Vagina (tissue), 2 donors: ENCODE results near the gene AP2B1. TPM values are rescaled to one million over a fixed set of nuclear protein-coding genes. Genes with fewer than 3 reads are reported as not detected.
"Not testable (repeated sequence)": the region's sequence is repeated elsewhere in the genome, so short reads cannot be mapped to it uniquely, and the experiment has no call there.

ENCODE experiments used
- DNase-seq, 2 donors: peaks; one replicate each; pipeline ENCODE4 v3.0.0-alpha.2; 2017; ENCODE audit errors: extremely low spot score in 2 of 2
- H3K27ac ChIP-seq: fragments of 200-600 bp; sonication (generic); one replicate; pipeline ENCODE4 v1.5.1; 2019
- H3K27me3 ChIP-seq: fragments of 200-600 bp; sonication (generic); one replicate; pipeline ENCODE4 v1.5.1; 2019
- H3K36me3 ChIP-seq, 2 donors: fragments of 200-600 bp; sonication (generic); one replicate each; pipeline ENCODE4 v1.5.1; 2017 to 2019
- H3K4me1 ChIP-seq: fragments of 200-600 bp; sonication (generic); one replicate; pipeline ENCODE4 v1.5.1; 2019
- H3K4me3 ChIP-seq, 2 donors: fragments of 200-600 bp; sonication (generic); 1 replicate in 1 of 2; 2 replicates in 1 of 2; pipeline ENCODE4 v1.5.1; 2016 to 2019
- H3K9me3 ChIP-seq: fragments of 200-600 bp; sonication (generic); one replicate; pipeline ENCODE4 v1.5.1; 2019
- POLR2A ChIP-seq, 2 donors: fragments of 450-650 bp; IDR thresholded peaks; one replicate each; pipeline ENCODE4 v1.6.1; 2017; ENCODE audit warnings: antibody characterized with exemption in 2 of 2, mild to moderate bottlenecking in 2 of 2, moderate library complexity in 2 of 2
- POLR2AphosphoS5 ChIP-seq, 2 donors: sonication (generic); formaldehyde crosslinking; IDR thresholded peaks; one replicate each; pipeline ENCODE4 v1.9.0; 2017; ENCODE audit warnings: antibody characterized with exemption in 2 of 2, mild to moderate bottlenecking in 2 of 2, low read depth in 1 of 2; ENCODE audit not compliant: insufficient read depth in 1 of 2
- intact Hi-C: fragments of 100-400 bp; cut with DNase I; formaldehyde crosslinking; loops from one replicate; pipeline ENCODE4 v1.15.1; 2023
- total RNA-seq: library from RNA; depleted of rRNA; stranded (reverse); fragments of >200 nt; gene quantifications from one replicate; pipeline ENCODE4 v1.2.3, GENCODE V29; 2016
- TF ChIP-seq, protein P1 (sequence below), 3 experiments: fragments of 450-650 bp in 2 of 3; fragments of 200-600 bp in 1 of 3; sonication (generic) in 1 of 3; IDR thresholded peaks; one replicate each; pipeline ENCODE4 v1.5.1; 2017 to 2019; ENCODE audit warnings: antibody characterized with exemption in 3 of 3, mild to moderate bottlenecking in 2 of 3, moderate library complexity in 2 of 3

AP2B1 gene
- total RNA-seq, 1 donor from 2014 or later: 62.1 TPM

DNA sequence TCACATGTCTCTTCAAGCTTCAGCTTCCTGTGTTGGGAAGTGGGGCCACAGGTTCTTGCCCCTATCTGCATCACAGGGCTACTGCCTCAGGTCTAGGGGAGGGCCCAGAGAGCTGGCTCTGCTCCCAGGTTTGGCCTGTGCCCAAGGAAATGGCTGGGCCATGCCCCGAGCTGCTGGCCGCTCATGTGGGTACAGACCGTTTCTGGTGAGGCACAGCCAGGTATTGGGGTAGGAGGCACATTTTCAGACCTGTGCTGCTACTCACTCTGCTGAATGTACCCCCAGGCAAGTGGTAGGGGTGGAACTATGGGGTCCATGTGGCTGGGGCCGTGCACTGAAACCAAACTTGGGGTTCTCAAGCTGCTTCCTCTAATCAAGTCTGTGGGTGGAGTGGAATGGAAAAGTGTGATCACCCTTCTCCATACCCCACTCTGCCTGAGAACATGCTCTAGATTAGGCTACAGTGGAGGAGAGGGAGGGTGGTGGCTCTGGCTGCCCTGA, 161.3 kb downstream of the AP2B1 start:
- no peaks in the 10 kb centered on the region for H3K36me3 ChIP-seq
- no peak overlapping the region for H3K4me3 ChIP-seq
- H3K4me1 ChIP-seq: peaks cover 9% of the 10 kb centered on the region
- TF ChIP-seq, protein P1, sequence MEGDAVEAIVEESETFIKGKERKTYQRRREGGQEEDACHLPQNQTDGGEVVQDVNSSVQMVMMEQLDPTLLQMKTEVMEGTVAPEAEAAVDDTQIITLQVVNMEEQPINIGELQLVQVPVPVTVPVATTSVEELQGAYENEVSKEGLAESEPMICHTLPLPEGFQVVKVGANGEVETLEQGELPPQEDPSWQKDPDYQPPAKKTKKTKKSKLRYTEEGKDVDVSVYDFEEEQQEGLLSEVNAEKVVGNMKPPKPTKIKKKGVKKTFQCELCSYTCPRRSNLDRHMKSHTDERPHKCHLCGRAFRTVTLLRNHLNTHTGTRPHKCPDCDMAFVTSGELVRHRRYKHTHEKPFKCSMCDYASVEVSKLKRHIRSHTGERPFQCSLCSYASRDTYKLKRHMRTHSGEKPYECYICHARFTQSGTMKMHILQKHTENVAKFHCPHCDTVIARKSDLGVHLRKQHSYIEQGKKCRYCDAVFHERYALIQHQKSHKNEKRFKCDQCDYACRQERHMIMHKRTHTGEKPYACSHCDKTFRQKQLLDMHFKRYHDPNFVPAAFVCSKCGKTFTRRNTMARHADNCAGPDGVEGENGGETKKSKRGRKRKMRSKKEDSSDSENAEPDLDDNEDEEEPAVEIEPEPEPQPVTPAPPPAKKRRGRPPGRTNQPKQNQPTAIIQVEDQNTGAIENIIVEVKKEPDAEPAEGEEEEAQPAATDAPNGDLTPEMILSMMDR (IDR thresholded peaks at IDR 0.05): no peak
- TF ChIP-seq POLR2AphosphoS5 (IDR thresholded peaks at IDR 0.05; ENCODE audit: insufficient read depth in 1 of 2, low read depth in 1 of 2): no peak
- no peak for TF ChIP-seq POLR2A (IDR thresholded peaks at IDR 0.05)
- H3K9me3 ChIP-seq: no peaks in the 10 kb centered on the region
- DNase-seq: no peak
- H3K27me3 ChIP-seq: no peaks in the 10 kb centered on the region
- no peak overlapping the region for H3K27ac ChIP-seq
- intact Hi-C loops: loop anchor here (5.0 kb wide), 1 partner anchor 136 kb away; no protein-coding TSS in a partner anchor

DNA sequence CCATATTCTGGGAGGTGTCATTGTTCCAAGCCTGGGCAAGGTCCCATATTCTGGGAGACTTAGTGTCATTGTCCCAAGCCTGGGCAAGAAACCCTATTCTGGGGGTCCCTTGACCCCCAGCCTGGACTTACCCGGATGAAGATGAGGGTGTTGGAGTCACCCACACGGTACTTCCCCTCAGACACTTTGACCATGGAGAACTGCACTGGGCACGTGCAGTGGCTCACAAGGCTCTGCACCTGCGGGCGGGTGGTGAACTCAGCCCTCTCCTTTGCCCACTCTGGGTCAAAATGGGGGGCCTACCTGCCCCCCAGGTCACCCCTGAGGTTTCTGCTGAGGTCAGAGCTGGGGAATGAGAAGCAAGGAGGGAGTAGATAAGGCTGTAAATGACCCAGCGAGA, 161.9 kb downstream of the AP2B1 start:
- intact Hi-C loops: loop anchor here (5.0 kb wide), 1 partner anchor 137 kb away; no protein-coding TSS in a partner anchor
- Histone ChIP-seq H3K27me3 (no peaks in the 10 kb centered on the region), H3K36me3 (no peaks in the 10 kb centered on the region), H3K27ac (no peak overlapping the region), H3K4me3 (no peak overlapping the region), H3K4me1 (peaks cover 9% of the 10 kb centered on the region), H3K9me3 (no peaks in the 10 kb centered on the region)
- TF ChIP-seq POLR2A (IDR thresholded peaks at IDR 0.05): no peak
- TF ChIP-seq, protein P1 (IDR thresholded peaks at IDR 0.05): no peak
- TF ChIP-seq POLR2AphosphoS5 (IDR thresholded peaks at IDR 0.05; ENCODE audit: insufficient read depth in 1 of 2, low read depth in 1 of 2): no peak
- DNase-seq: no peak

DNA sequence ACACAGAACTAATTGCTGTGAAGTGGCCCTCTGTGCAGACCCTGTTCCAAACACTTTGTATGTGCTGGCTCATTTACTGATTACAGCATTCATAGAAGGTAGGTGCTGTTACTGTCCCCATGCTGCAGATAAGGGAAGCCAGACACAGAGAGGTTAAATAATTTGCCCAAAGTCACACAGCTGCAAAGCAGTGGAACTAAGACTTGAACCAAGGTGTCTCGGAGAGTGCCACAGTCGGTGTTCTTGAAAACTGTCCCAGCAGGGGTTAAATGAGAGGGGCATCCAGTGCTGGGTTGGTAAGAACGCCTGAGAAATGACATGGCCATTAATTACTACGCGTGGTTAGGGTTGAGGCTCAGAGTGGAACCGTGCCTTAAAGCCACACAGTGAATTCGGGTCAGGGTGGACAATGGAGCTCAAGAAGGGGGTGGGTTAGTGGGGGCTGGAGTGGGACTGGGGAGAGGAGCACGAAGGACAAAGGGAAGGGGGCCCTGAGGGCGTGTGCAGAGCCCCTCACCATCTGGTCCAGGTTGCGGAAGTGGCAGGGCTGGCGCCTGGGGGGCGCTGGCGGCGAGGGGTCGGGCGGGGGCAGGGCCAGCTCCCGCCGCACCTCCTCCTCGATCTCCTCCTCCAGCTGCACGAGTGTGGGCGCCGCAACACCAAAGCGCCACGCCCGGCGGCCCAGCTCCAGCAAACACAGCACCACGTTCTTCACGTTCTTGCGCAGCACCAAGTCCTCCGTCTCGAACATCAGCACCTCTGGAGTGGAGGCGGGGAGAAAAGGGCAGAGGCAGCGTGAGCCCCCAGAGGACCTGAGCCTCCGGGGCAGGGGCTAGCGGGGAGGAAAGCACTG, 162.7 kb downstream of the AP2B1 start:
- Histone ChIP-seq H3K27ac (no peak overlapping the region), H3K36me3 (no peaks in the 10 kb centered on the region), H3K9me3 (no peaks in the 10 kb centered on the region), H3K4me1 (peaks cover 9% of the 10 kb centered on the region), H3K4me3 (no peak overlapping the region), H3K27me3 (no peaks in the 10 kb centered on the region)
- DNase-seq: no peak
- intact Hi-C loops: loop anchor here (5.0 kb wide), 1 partner anchor 137 kb away; no protein-coding TSS in a partner anchor
- TF ChIP-seq, protein P1 (IDR thresholded peaks at IDR 0.05): no peak
- TF ChIP-seq POLR2A (IDR thresholded peaks at IDR 0.05) (no peak), POLR2AphosphoS5 (IDR thresholded peaks at IDR 0.05; ENCODE audit: insufficient read depth in 1 of 2, low read depth in 1 of 2) (no peak)

DNA sequence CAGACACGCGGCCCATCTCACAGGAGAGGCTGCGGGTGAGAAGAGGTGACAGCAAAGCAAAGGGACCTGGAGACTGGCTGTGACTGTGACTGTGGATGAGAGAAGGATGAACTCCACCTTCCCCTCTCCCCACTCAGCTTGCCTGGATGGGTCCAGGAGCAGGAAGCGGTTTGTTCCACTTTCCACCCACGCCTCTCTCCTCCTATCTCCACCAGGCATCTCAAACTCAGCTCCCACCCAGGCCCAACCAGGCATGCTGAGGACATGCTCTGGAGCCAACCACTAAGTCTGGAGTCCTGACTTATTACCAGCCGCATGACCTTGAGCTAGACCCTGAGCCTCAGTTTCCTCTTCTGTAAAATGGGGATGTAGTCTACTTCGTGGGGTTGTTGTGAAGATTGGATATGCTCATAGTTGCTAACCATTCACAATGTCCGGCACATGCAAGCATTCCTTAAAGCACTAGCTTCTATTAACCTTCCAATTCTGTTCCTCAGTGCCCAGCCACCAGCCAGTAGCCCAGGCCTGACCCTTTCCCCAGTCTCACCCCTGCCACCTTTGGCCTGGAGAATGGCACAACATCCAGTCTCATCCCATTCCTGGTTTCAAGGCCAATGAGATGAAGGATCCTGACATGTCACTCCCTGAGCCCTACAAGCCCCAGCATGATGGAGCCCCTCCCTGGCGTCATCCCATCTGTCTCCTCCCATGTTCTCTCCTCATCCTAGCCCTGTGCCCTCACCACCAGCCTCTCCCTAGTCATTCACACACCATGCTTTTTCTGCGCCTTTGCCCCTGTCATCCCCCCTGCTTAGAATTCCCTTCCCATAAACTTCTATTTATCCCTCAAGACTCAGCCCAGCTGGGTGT, 163.6 kb downstream of the AP2B1 start:
- intact Hi-C loops: no loop called here
- no peak overlapping the region for H3K4me3 ChIP-seq
- DNase-seq: no peak
- no peaks in the 10 kb centered on the region for H3K36me3 ChIP-seq
- no peaks in the 10 kb centered on the region for H3K9me3 ChIP-seq
- H3K27ac ChIP-seq: no peak overlapping the region
- TF ChIP-seq POLR2A (IDR thresholded peaks at IDR 0.05): no peak
- TF ChIP-seq, protein P1 (IDR thresholded peaks at IDR 0.05): no peak
- TF ChIP-seq POLR2AphosphoS5 (IDR thresholded peaks at IDR 0.05; ENCODE audit: insufficient read depth in 1 of 2, low read depth in 1 of 2): no peak
- no peaks in the 10 kb centered on the region for H3K27me3 ChIP-seq
- H3K4me1 ChIP-seq: peaks cover 9% of the 10 kb centered on the region

DNA sequence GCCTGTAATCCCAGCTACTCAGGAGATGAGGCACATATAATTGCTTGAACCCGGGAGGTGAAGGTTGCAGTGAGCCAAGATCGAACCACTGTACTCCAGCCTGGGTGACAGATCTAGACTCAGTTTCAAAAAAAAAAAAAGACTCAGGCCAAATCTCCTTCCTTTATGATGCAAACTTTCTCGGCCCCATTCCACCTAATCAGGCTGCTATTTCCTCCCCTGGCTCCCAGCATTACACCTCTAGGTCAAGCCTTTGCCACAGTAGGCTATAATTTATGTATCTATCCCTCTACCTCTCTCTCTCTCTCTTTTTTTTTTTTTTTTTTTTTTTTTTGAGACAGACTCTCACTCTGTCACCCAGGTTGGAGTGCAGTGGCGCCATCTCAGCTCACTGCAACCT, 164.4 kb downstream of the AP2B1 start:
- DNase-seq, H3K27me3 ChIP-seq, H3K36me3 ChIP-seq, H3K9me3 ChIP-seq, H3K4me3 ChIP-seq, H3K4me1 ChIP-seq, H3K27ac ChIP-seq, intact Hi-C loops: not testable (repeated sequence)
